HepG2 (cell line): ENCODE measurements around the gene BAMBI. TPM values are rescaled to one million over a fixed set of nuclear protein-coding genes. Genes with fewer than 3 reads are reported as not detected.
A peak's percentile ranks its signal among the peaks of the same experiment; 100 is the strongest.

Source experiments
- RAD21 ChIP-seq: fragments of 450-650 bp; formaldehyde crosslinking; IDR thresholded peaks from 2 replicates; pipeline ENCODE4 v1.5.0; 2020; ENCODE audit warnings: mild to moderate bottlenecking
- RFXANK ChIP-seq: IDR thresholded peaks from 2 replicates; pipeline ENCODE4 v1.6.1; 2016
- ZNF44 ChIP-seq: sonication (generic); formaldehyde crosslinking; IDR thresholded peaks from 2 replicates; pipeline ENCODE4 v1.5.1; 2020; ENCODE audit warnings: mild to moderate bottlenecking, missing genetic modification reagents
- polyA plus RNA-seq, 8 experiments: library from polyadenylated mRNA; depleted of rRNA in 3 of 8; stranded (reverse) in 7 of 8; unstranded in 1 of 8; fragments of >200 nt; fragmentation: Illumina TruSeq in 4 of 8; extraction: Trizol in 4 of 8; gene quantifications; 2 replicates each; pipeline versions ENCODE4 v1.2.1 to v1.2.3, GENCODE V29; 2011 to 2016; ENCODE audit warnings: low read depth in 4 of 8, missing spikeins in 1 of 8, mixed read lengths in 1 of 8; ENCODE audit not compliant: insufficient read depth in 1 of 8
- total RNA-seq, 5 experiments: library from RNA; depleted of rRNA; stranded (reverse); fragments of >200 nt; fragmentation: Illumina TruSeq; extraction: Trizol; gene quantifications; 2 replicates each; pipeline ENCODE4 v1.2.3, GENCODE V29; 2016; ENCODE audit warnings: low read depth in 1 of 5
- TF ChIP-seq, protein P1 (sequence below), 2 experiments: sonication (generic) in 1 of 2; formaldehyde crosslinking in 1 of 2; IDR thresholded peaks; 2 replicates each; pipeline versions ENCODE4 v1.6.1 to v1.9.0; 2014 to 2022; ENCODE audit warnings: antibody characterized with exemption in 1 of 2, borderline replicate concordance in 1 of 2, inconsistent platforms in 1 of 2, low read depth in 1 of 2, missing genetic modification reagents in 1 of 2
- TF ChIP-seq, protein P2 (sequence below): sonication (generic); formaldehyde crosslinking; IDR thresholded peaks from 2 replicates; pipeline ENCODE4 v1.8.1; 2023; ENCODE audit warnings: mild to moderate bottlenecking, missing genetic modification reagents
- TF ChIP-seq, protein P3 (sequence below): sonication (generic); formaldehyde crosslinking; IDR thresholded peaks from 2 replicates; pipeline ENCODE4 v1.5.1; 2020; ENCODE audit warnings: mild to moderate bottlenecking, moderate library complexity, missing genetic modification reagents
- TF ChIP-seq, protein P4 (sequence below): IDR thresholded peaks from 2 replicates; pipeline ENCODE4 v1.6.1; 2016; ENCODE audit warnings: missing compliant biosample characterization, missing genetic modification reagents, borderline replicate concordance
- TF ChIP-seq, protein P5 (sequence below): sonication (generic); formaldehyde crosslinking; IDR thresholded peaks from 2 replicates; pipeline ENCODE4 v1.5.1; 2020; ENCODE audit warnings: mild to moderate bottlenecking, missing genetic modification reagents
- TF ChIP-seq, protein P6 (sequence below): sonication (generic); formaldehyde crosslinking; IDR thresholded peaks from 2 replicates; pipeline ENCODE4 v1.5.0; 2020; ENCODE audit warnings: missing genetic modification reagents

Gene BAMBI
- total and polyA plus RNA-seq, 2 of the 13 experiments (the other 11 are each of a cell fraction or from before 2014, with no cell fraction given) = 12.0 to 23.6 TPM

DNA sequence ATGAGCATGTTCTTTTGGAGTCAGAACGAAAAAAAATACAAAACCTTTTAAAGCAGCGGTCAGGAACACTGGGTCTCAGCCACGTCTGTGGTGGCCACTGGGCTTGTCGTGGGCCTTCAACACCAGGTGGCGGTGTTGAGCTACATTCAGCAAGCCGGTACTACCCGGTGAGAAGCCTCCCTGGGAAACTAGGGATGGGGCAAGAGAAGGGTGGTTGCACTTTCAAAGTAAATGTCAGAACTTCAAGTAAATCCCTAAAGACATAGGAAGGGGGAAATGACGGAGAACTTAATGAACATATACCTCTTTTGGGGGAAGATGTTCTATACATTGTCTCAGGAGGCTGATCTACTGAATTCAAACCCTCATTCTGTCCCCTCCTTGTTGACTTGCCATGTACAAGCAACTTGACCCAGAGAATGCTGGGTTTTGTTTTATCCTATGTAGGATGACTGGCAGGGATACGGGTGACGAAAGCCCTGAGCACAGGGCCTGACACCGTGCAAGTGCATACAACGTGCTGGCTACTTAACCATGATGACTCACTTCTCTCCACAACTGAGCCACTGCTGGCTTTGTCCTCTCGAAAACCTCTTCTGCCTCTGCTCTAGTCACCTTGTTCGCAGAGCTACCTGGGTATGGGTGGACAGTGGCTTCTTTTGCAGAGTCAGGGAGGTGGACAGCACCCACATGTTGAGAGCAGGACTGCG is 49.0 kb upstream of the BAMBI start (continued):
- TF ChIP-seq, protein P1, sequence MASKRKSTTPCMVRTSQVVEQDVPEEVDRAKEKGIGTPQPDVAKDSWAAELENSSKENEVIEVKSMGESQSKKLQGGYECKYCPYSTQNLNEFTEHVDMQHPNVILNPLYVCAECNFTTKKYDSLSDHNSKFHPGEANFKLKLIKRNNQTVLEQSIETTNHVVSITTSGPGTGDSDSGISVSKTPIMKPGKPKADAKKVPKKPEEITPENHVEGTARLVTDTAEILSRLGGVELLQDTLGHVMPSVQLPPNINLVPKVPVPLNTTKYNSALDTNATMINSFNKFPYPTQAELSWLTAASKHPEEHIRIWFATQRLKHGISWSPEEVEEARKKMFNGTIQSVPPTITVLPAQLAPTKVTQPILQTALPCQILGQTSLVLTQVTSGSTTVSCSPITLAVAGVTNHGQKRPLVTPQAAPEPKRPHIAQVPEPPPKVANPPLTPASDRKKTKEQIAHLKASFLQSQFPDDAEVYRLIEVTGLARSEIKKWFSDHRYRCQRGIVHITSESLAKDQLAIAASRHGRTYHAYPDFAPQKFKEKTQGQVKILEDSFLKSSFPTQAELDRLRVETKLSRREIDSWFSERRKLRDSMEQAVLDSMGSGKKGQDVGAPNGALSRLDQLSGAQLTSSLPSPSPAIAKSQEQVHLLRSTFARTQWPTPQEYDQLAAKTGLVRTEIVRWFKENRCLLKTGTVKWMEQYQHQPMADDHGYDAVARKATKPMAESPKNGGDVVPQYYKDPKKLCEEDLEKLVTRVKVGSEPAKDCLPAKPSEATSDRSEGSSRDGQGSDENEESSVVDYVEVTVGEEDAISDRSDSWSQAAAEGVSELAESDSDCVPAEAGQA (IDR thresholded peaks at IDR 0.05; ENCODE audit: low read depth) = no peak
- TF ChIP-seq, protein P1 (CRISPR knock-in tag; IDR thresholded peaks at IDR 0.05; ENCODE audit: borderline replicate concordance) = no peak
- TF ChIP-seq ZNF44 (CRISPR knock-in tag) = no peak
- TF ChIP-seq, protein P2, sequence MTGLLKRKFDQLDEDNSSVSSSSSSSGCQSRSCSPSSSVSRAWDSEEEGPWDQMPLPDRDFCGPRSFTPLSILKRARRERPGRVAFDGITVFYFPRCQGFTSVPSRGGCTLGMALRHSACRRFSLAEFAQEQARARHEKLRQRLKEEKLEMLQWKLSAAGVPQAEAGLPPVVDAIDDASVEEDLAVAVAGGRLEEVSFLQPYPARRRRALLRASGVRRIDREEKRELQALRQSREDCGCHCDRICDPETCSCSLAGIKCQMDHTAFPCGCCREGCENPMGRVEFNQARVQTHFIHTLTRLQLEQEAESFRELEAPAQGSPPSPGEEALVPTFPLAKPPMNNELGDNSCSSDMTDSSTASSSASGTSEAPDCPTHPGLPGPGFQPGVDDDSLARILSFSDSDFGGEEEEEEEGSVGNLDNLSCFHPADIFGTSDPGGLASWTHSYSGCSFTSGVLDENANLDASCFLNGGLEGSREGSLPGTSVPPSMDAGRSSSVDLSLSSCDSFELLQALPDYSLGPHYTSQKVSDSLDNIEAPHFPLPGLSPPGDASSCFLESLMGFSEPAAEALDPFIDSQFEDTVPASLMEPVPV (CRISPR knock-in tag) = no peak
- TF ChIP-seq, protein P3, sequence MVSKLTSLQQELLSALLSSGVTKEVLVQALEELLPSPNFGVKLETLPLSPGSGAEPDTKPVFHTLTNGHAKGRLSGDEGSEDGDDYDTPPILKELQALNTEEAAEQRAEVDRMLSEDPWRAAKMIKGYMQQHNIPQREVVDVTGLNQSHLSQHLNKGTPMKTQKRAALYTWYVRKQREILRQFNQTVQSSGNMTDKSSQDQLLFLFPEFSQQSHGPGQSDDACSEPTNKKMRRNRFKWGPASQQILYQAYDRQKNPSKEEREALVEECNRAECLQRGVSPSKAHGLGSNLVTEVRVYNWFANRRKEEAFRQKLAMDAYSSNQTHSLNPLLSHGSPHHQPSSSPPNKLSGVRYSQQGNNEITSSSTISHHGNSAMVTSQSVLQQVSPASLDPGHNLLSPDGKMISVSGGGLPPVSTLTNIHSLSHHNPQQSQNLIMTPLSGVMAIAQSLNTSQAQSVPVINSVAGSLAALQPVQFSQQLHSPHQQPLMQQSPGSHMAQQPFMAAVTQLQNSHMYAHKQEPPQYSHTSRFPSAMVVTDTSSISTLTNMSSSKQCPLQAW (CRISPR knock-in tag) = peak; percentile 31; the same call in 1 of the 2 replicates
- no peak for TF ChIP-seq RFXANK (CRISPR knock-in tag)
- TF ChIP-seq, protein P4, sequence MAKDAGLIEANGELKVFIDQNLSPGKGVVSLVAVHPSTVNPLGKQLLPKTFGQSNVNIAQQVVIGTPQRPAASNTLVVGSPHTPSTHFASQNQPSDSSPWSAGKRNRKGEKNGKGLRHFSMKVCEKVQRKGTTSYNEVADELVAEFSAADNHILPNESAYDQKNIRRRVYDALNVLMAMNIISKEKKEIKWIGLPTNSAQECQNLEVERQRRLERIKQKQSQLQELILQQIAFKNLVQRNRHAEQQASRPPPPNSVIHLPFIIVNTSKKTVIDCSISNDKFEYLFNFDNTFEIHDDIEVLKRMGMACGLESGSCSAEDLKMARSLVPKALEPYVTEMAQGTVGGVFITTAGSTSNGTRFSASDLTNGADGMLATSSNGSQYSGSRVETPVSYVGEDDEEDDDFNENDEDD (CRISPR knock-in tag) = no peak
- TF ChIP-seq RAD21 (CRISPR knock-in tag) = peak; percentile 84
- TF ChIP-seq, protein P5, sequence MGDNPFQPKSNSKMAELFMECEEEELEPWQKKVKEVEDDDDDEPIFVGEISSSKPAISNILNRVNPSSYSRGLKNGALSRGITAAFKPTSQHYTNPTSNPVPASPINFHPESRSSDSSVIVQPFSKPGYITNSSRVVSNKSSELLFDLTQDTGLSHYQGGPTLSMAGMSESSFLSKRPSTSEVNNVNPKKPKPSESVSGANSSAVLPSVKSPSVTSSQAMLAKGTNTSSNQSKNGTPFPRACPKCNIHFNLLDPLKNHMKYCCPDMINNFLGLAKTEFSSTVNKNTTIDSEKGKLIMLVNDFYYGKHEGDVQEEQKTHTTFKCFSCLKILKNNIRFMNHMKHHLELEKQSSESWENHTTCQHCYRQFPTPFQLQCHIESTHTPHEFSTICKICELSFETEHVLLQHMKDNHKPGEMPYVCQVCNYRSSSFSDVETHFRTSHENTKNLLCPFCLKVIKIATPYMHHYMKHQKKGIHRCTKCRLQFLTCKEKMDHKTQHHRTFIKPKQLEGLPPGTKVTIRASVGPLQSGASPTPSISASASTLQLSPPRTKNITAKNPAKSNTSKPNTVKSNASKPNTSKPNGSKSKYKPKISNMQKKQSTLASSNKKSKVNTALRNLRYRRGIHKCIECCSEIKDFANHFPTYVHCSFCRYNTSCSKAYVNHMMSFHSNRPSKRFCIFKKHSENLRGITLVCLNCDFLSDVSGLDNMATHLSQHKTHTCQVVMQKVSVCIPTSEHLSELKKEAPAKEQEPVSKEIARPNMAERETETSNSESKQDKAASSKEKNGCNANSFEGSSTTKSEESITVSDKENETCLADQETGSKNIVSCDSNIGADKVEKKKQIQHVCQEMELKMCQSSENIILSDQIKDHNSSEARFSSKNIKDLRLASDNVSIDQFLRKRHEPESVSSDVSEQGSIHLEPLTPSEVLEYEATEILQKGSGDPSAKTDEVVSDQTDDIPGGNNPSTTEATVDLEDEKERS (CRISPR knock-in tag) = no peak
- TF ChIP-seq, protein P6, sequence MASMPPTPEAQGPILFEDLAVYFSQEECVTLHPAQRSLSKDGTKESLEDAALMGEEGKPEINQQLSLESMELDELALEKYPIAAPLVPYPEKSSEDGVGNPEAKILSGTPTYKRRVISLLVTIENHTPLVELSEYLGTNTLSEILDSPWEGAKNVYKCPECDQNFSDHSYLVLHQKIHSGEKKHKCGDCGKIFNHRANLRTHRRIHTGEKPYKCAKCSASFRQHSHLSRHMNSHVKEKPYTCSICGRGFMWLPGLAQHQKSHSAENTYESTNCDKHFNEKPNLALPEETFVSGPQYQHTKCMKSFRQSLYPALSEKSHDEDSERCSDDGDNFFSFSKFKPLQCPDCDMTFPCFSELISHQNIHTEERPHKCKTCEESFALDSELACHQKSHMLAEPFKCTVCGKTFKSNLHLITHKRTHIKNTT (CRISPR knock-in tag) = no peak
